ENCODE results near the gene KRT40. TPM values are rescaled to one million over a fixed set of nuclear protein-coding genes. Genes with fewer than 3 reads are reported as not detected.

KRT40 gene
- polyA plus RNA-seq, 3 donors: not detected

DNA sequence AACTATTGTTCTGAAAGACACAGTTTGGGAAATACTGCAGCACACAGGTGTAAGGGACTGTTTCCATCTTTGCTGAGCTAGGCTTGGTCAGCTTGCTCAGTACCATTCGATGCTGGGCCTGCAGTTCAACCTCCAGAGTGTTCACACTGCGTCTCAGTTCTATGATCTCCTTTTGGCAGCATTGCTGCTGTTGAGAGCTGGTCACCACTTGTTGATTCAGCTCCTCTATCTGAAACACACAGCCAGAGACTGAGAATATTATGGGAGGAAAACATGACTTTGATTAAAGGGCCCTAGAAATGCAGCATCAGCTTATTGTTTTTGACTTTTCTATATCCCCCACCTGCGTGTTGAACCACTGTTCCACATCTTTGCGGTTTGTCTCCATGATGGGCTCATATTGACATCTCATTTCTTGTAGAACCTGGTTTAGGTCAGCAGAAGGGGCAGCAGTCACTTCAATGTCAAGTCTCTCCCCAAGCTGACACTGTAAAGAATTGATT is 22.0 kb downstream of the KRT40 start:
- no peaks in the 10 kb centered on the region for H3K36me3 ChIP-seq (replicated peaks in 1 of 2; ENCODE audit: control insufficient read depth in 1 of 2, insufficient read depth in 2 of 2, low read length in 2 of 2)
- peaks cover 3 to 13% (median 7%) of the 10 kb centered on the region in 3 donors for H3K27me3 Mint-ChIP-seq (ENCODE audit: low read depth in 3 of 3)
- H3K27me3 ChIP-seq (ENCODE audit: control insufficient read depth in 2 of 2, insufficient read depth in 2 of 2, low read length in 2 of 2): no peaks in the 10 kb centered on the region
- H3K27ac ChIP-seq (ENCODE audit: low read depth in 1 of 2, low read length in 2 of 2): no peak overlapping the region
- peaks cover 2 to 8% (median 4%) of the 10 kb centered on the region in 7 donors for H3K9me3 Mint-ChIP-seq
- peaks cover 4 to 5% of the 10 kb centered on the region in 2 donors for H3K9me3 ChIP-seq (replicated peaks in 1 of 2; ENCODE audit: control insufficient read depth in 1 of 2, insufficient read depth in 1 of 2, low read length in 2 of 2)
- no peaks in the 10 kb centered on the region for H4K20me1 ChIP-seq (ENCODE audit: insufficient read depth, low read length)
- H3K9ac ChIP-seq (ENCODE audit: insufficient read depth, low read length, poor library complexity, severe bottlenecking): no peak overlapping the region
- H3K4me2 ChIP-seq (replicated peaks; ENCODE audit: extremely low read depth, low read length, poor library complexity, severe bottlenecking): no peak overlapping the region
- no peak overlapping the region for H3K4me3 Mint-ChIP-seq
- no peaks in the 10 kb centered on the region for H3K4me1 ChIP-seq (ENCODE audit: control insufficient read depth in 1 of 2, insufficient read depth in 2 of 2, low read length in 2 of 2)
- no peak overlapping the region for H2AFZ ChIP-seq (ENCODE audit: insufficient read depth, low read depth, low read length, poor library complexity, severe bottlenecking)
- WGBS (ENCODE audit: insufficient coverage): 86% methylated on average over 3 of the region's 4 CpGs
- H3K27ac Mint-ChIP-seq: no peak overlapping the region
- intact Hi-C loops (cut with micrococcal nuclease): no loop called here
- no peak for TF ChIP-seq CTCF (IDR thresholded peaks at IDR 0.05)
- no peaks in the 10 kb centered on the region for H3K79me2 ChIP-seq (ENCODE audit: insufficient read depth, low read length)
- H3K4me3 ChIP-seq (replicated peaks in 1 of 3; ENCODE audit: low read depth in 2 of 3, low read length in 3 of 3): no peak overlapping the region
- no peak for DNase-seq
- peaks cover 3% of the 10 kb centered on the region for H3K4me1 Mint-ChIP-seq
- H3K36me3 Mint-ChIP-seq: no peaks in the 10 kb centered on the region

DNA sequence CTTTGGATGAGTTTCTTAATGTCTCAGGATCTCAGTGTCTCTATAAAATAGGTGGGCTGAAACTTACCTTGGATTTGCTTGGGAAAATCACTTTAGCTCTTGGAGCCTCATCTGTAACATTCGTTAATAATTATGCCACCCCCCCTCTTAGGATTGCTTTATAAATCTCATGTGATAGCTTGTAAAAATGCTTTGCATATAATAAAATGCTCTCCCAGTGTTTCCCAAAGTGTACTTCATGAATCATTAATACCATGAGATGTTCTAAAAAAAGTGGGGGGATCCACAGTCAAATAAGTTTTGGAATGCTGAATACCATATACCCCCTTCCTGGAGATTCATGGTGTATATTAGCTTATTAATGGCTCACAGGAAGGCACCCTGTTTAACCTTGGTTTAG is 22.5 kb downstream of the KRT40 start:
- Histone ChIP-seq H3K79me2 (ENCODE audit: insufficient read depth, low read length) (no peaks in the 10 kb centered on the region), H2AFZ (ENCODE audit: insufficient read depth, low read depth, low read length, poor library complexity, severe bottlenecking) (no peak overlapping the region), H4K20me1 (ENCODE audit: insufficient read depth, low read length) (no peaks in the 10 kb centered on the region), H3K9me3 (replicated peaks in 1 of 2; ENCODE audit: control insufficient read depth in 1 of 2, insufficient read depth in 1 of 2, low read length in 2 of 2) (peaks cover 4 to 5% of the 10 kb centered on the region in 2 donors), H3K9ac (ENCODE audit: insufficient read depth, low read length, poor library complexity, severe bottlenecking) (no peak overlapping the region), H3K4me3 (replicated peaks in 1 of 3; ENCODE audit: low read depth in 2 of 3, low read length in 3 of 3) (no peak overlapping the region), H3K27me3 (ENCODE audit: control insufficient read depth in 2 of 2, insufficient read depth in 2 of 2, low read length in 2 of 2) (no peaks in the 10 kb centered on the region), H3K4me1 (ENCODE audit: control insufficient read depth in 1 of 2, insufficient read depth in 2 of 2, low read length in 2 of 2) (no peaks in the 10 kb centered on the region), H3K4me2 (replicated peaks; ENCODE audit: extremely low read depth, low read length, poor library complexity, severe bottlenecking) (no peak overlapping the region), H3K27ac (ENCODE audit: low read depth in 1 of 2, low read length in 2 of 2) (no peak overlapping the region), H3K36me3 (replicated peaks in 1 of 2; ENCODE audit: control insufficient read depth in 1 of 2, insufficient read depth in 2 of 2, low read length in 2 of 2) (no peaks in the 10 kb centered on the region)
- no CpG with 5 or more reads among the region's 1 CpG for WGBS (ENCODE audit: insufficient coverage)
- no peak for DNase-seq
- peaks cover 7% of the 10 kb centered on the region for H3K4me1 Mint-ChIP-seq
- H3K9me3 Mint-ChIP-seq: peaks cover 2 to 8% (median 4%) of the 10 kb centered on the region in 7 donors
- H3K27me3 Mint-ChIP-seq (ENCODE audit: low read depth in 3 of 3): peaks cover 2 to 13% (median 7%) of the 10 kb centered on the region in 3 donors
- H3K27ac Mint-ChIP-seq: no peak overlapping the region
- H3K4me3 Mint-ChIP-seq: no peak overlapping the region
- intact Hi-C loops (cut with micrococcal nuclease): no loop called here
- no peaks in the 10 kb centered on the region for H3K36me3 Mint-ChIP-seq
- no peak for TF ChIP-seq CTCF (IDR thresholded peaks at IDR 0.05)
